MM.1S (cell line): ENCODE data around the gene CHTF18.

Experiments
- DNase-seq: peaks from one replicate; pipeline ENCODE4 v3.0.0-alpha.2; 2015
- H2AFZ ChIP-seq: fragments of 300-600 bp; sonication (generic); 2 replicates; pipeline ENCODE4 v1.6.0; 2016; ENCODE audit warnings: antibody characterized with exemption, low read length
- H3F3A ChIP-seq: fragments of 300-600 bp; sonication (generic); 2 replicates; pipeline ENCODE4 v1.6.1; 2016; ENCODE audit warnings: mild to moderate bottlenecking, antibody characterized with exemption, low read length, moderate library complexity, mixed read lengths; ENCODE audit not compliant: insufficient read depth
- H3K27ac ChIP-seq: fragments of 300-600 bp; sonication (generic); 2 replicates; pipeline ENCODE4 v1.5.1; 2016; ENCODE audit warnings: mild to moderate bottlenecking, low read length
- H3K27me3 ChIP-seq: fragments of 300-600 bp; sonication (generic); replicated peaks from 2 replicates; pipeline ENCODE4 v1.6.0; 2016; ENCODE audit warnings: low read length; ENCODE audit not compliant: insufficient read depth
- H3K36me3 ChIP-seq: fragments of 300-600 bp; sonication (generic); replicated peaks from 2 replicates; pipeline ENCODE4 v1.6.1; 2016; ENCODE audit warnings: mild to moderate bottlenecking, low read length, mixed read lengths; ENCODE audit not compliant: insufficient read depth
- H3K4me1 ChIP-seq: fragments of 300-600 bp; sonication (generic); 2 replicates; pipeline ENCODE4 v1.6.1; 2016; ENCODE audit warnings: low read length, mixed read lengths
- H3K4me2 ChIP-seq: fragments of 300-600 bp; sonication (generic); 2 replicates; pipeline ENCODE4 v1.6.0; 2016; ENCODE audit warnings: low read depth, low read length
- H3K4me3 ChIP-seq: fragments of 300-600 bp; sonication (generic); 2 replicates; pipeline ENCODE4 v1.5.1; 2016; ENCODE audit warnings: low read length, mixed read lengths
- H3K79me2 ChIP-seq: fragments of 300-600 bp; sonication (generic); 2 replicates; pipeline ENCODE4 v1.6.1; 2016; ENCODE audit warnings: mixed run types, low read length, mixed read lengths
- H3K9ac ChIP-seq: fragments of 300-600 bp; sonication (generic); 2 replicates; pipeline ENCODE4 v1.6.1; 2016; ENCODE audit warnings: low read length, mixed read lengths
- H3K9me2 ChIP-seq: fragments of 300-600 bp; sonication (generic); replicated peaks from 2 replicates; pipeline ENCODE4 v1.6.1; 2016; ENCODE audit warnings: mild to moderate bottlenecking, low read length, mixed read lengths; ENCODE audit not compliant: insufficient read depth
- H3K9me3 ChIP-seq: fragments of 300-600 bp; sonication (generic); replicated peaks from 2 replicates; pipeline ENCODE4 v1.6.1; 2016; ENCODE audit warnings: mild to moderate bottlenecking, low read length, mixed read lengths; ENCODE audit not compliant: insufficient read depth
- H4K20me1 ChIP-seq: fragments of 300-600 bp; sonication (generic); 2 replicates; pipeline ENCODE4 v1.6.1; 2016; ENCODE audit warnings: mild to moderate bottlenecking, low read length, moderate library complexity, mixed read lengths; ENCODE audit not compliant: insufficient read depth
- EZH2 ChIP-seq: fragments of 300-600 bp; sonication (generic); optimal IDR thresholded peaks from 2 replicates; pipeline ENCODE3; 2017; ENCODE audit warnings: low read depth, mild to moderate bottlenecking, antibody characterized with exemption, low read length, mixed read lengths
- EZH2phosphoT487 ChIP-seq: fragments of 300-600 bp; sonication (generic); IDR thresholded peaks from 2 replicates; pipeline ENCODE4 v1.6.1; 2018; ENCODE audit warnings: antibody characterized with exemption, low read length
- TF ChIP-seq, protein P1 (sequence below): fragments of 300-600 bp; sonication (generic); IDR thresholded peaks from 2 replicates; pipeline ENCODE4 v1.5.1; 2016; ENCODE audit warnings: antibody characterized with exemption, low read length, mixed read lengths

The CHTF18 gene

DNA sequence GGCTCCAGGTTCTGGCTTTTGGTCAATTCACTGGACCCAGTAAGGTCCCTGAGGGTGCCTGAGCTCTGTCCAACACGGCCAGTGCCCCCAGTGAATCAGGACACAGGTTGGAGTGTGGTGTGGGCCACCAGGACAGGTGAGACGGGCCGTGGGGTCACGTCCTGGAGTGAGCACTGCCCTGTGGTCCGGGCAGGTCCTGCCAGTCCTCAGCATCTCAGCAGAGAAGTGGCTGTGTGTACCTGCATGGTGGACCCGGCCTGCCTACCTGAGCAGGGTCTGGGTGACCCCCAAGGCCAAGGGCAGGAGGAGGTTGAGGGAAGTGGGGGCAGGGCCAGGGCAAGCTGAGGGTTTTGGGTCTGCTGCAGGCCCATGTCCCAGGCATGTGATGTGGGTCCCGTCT, 14.0 kb downstream of the CHTF18 start:
- no peak overlapping the region for H2AFZ ChIP-seq
- no peak for DNase-seq
- no peaks in the 10 kb centered on the region for H3K4me1 ChIP-seq
- H3K36me3 ChIP-seq = no peaks in the 10 kb centered on the region
- H4K20me1 ChIP-seq = no peaks in the 10 kb centered on the region
- no peaks in the 10 kb centered on the region for H3K9me2 ChIP-seq
- peaks cover 12% of the 10 kb centered on the region; the same call in 1 of the 2 replicates for H3K27me3 ChIP-seq
- H3K4me3 ChIP-seq = no peak overlapping the region
- H3K79me2 ChIP-seq = no peaks in the 10 kb centered on the region
- no peak overlapping the region for H3K4me2 ChIP-seq
- TF ChIP-seq EZH2 (no peak), EZH2phosphoT487 (no peak)
- TF ChIP-seq, protein P1, sequence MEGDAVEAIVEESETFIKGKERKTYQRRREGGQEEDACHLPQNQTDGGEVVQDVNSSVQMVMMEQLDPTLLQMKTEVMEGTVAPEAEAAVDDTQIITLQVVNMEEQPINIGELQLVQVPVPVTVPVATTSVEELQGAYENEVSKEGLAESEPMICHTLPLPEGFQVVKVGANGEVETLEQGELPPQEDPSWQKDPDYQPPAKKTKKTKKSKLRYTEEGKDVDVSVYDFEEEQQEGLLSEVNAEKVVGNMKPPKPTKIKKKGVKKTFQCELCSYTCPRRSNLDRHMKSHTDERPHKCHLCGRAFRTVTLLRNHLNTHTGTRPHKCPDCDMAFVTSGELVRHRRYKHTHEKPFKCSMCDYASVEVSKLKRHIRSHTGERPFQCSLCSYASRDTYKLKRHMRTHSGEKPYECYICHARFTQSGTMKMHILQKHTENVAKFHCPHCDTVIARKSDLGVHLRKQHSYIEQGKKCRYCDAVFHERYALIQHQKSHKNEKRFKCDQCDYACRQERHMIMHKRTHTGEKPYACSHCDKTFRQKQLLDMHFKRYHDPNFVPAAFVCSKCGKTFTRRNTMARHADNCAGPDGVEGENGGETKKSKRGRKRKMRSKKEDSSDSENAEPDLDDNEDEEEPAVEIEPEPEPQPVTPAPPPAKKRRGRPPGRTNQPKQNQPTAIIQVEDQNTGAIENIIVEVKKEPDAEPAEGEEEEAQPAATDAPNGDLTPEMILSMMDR = no peak
- H3K27ac ChIP-seq = no peak overlapping the region
- H3K9me3 ChIP-seq = no peaks in the 10 kb centered on the region
- no peak overlapping the region for H3K9ac ChIP-seq
- no peaks in the 10 kb centered on the region for H3F3A ChIP-seq

DNA sequence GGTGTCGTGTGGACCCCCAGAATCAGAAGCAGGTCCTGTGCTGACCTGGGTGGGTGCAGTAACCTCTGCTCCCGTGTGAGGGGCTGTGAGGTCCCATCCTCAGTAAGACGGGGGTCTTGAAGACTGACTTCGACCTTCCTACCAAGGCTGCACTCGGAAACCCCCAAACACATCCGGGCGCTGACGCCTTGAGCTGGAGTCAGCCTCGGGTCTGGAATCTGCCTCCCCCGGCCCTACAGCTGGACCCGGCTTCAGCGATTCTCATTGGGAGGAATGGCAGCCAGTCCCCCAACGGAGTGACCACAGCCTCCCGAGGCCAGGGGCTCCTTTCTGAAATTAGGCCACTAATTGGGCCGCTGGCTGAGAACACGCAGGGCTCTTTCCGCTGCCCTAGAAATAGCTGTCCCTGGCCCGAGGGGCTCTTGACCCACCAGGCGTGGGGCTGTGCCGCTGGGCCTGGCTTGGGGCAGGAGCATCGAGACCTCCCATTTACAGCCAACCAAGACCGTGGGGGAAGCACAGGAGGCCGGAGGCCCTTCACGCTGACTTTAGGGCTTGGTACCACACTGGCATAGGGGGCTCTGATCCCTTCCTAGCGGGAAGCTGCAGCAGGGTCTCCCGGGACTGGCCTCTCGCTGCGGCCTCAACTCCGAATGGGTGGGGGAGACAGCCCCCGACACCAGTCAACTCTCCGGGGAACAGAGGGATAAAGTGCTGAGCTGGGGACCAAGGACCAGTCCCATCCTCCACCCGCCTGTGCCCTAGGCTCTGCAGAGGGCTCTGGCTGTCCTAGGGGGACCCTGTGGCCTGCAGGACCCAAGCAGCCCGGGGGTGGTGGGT, 14.7 kb downstream of the CHTF18 start:
- Histone ChIP-seq H4K20me1 (no peaks in the 10 kb centered on the region), H3K79me2 (no peaks in the 10 kb centered on the region), H3K27me3 (peaks cover 12% of the 10 kb centered on the region; the same call in 1 of the 2 replicates), H3K9me2 (no peaks in the 10 kb centered on the region), H3K36me3 (no peaks in the 10 kb centered on the region), H2AFZ (no peak overlapping the region), H3K9ac (no peak overlapping the region), H3K4me2 (no peak overlapping the region), H3K27ac (no peak overlapping the region), H3K4me1 (no peaks in the 10 kb centered on the region), H3K4me3 (no peak overlapping the region), H3K9me3 (no peaks in the 10 kb centered on the region), H3F3A (no peaks in the 10 kb centered on the region)
- TF ChIP-seq EZH2 = no peak
- TF ChIP-seq, protein P1 = no peak
- TF ChIP-seq EZH2phosphoT487 = no peak
- no peak for DNase-seq

DNA sequence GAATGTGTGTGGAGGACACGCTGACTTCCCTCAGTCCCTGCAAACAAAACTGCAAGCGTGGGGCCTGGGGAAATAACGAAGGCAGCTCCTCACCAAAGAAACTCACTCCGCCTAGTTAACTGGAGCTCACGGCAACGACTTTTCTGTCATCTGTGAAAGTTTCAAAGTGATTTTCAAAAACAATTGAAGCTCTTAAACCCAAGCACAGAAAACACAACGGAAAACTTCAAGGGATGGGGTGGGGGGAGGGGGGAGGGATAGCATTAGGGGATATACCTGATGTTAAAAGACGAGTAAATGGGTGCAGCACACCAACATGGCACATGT, 15.3 kb downstream of the CHTF18 start:
- Histone ChIP-seq H3K79me2 (no peaks in the 10 kb centered on the region), H2AFZ (no peak overlapping the region), H3K36me3 (no peaks in the 10 kb centered on the region), H3K9ac (no peak overlapping the region), H3F3A (no peaks in the 10 kb centered on the region), H3K27ac (no peak overlapping the region), H3K4me3 (no peak overlapping the region), H3K9me3 (no peaks in the 10 kb centered on the region), H3K27me3 (peaks cover 16% of the 10 kb centered on the region; the same call in 1 of the 2 replicates), H3K4me2 (no peak overlapping the region), H4K20me1 (no peaks in the 10 kb centered on the region), H3K4me1 (no peaks in the 10 kb centered on the region), H3K9me2 (no peaks in the 10 kb centered on the region)
- TF ChIP-seq, protein P1 = no peak
- TF ChIP-seq EZH2 (no peak), EZH2phosphoT487 (no peak)
- DNase-seq = no peak
